ENCODE results near the gene RNF112.
A peak's percentile ranks its signal among the peaks of the same experiment; 100 is the strongest.

Gene RNF112

GRCh38 chr17:19388791-19389785 lies 21.9 kb upstream of the RNF112 start:
- peak; percentile 64 for DNase-seq

GRCh38 chr17:19390951-19391350 lies 20.1 kb upstream of the RNF112 start:
- no peak for DNase-seq

- no peak for DNase-seq
These were observed 19.6 kb upstream of the RNF112 start for GRCh38 chr17:19391432-19391831.

DNA sequence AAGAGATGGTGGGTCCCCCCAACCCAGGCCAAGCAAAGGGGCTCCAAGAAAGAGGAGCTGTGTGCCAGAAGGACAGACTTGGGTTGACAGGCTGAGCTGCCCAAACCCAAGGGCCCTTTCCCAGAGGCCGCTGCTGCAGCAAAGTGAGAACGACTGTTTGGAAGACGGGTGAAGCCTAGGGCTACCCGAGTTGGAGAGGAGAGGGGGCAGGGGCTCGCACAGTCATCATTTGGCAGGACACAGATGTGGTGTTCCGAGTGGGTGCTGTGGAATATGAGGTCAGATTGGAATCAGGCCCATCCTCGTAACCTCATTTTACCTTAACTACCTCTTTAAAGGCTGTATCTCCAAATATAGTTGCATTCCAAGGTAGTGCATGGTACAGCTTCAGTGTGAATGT lies 18.7 kb upstream of the RNF112 start:
- no peak for DNase-seq

DNA sequence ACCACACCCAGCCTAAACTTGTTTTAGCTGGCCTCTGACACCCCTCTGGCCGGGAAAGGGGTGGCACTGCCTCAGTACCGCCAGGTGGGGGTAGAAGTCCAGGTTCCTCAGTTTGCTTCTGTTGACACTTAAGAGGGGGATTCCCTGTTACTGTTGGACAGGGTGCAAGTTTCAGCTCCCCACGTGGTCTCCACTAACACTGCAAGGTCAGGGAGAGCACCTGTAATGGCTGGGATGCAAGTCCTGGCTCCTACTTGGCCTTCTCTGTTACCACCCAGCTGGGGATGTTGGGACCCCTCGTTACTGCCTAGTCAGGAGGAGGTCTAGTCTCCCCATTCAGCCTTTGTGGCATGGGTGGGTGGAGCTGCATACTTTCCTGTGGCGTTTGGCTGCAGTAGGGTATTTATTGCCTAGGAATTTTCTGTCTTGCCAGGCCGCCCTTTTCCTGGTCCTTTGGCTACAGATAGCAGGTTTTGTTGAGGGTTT lies 13.4 kb upstream of the RNF112 start:
- no peak for DNase-seq

DNA sequence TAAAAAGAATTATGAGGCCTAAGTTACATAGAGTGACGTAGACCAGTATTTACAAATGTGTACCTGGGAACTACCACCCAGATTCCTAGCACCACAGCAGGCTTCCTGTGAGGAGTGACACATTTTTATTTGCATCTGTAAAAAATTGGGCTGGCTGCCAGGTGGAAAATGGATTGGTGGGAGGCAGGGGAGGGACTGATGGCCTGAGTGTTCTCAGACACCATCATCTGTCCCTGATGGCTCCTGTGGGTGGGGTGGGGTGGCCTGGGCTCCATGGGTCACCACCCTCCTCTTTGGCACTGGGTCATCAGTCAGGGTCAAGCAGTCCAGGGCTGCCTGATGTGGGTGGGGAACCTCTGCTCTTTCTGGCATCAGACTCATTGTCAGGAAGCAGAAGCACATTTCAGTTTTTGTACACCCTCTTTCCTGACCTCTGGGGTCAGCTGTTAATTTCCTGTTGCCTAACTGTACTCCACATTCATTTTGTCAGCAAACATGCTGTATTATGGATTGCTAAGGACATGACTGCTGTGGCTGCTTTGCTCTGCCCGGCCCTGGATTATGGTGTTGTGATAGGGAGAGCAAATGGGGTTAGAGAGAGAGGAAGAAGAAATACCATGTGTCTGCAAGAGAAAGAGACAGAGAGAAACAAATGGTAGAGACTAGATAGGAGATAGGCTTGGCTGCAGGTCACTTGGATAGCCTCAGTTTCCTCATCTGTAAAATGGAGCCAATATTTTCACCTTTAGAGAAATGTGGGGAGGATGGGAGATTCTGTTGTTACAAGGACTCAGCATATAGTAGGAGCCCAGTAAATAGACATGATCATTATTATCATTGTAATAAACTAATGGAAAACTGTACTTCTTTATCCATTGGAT lies 12.5 kb upstream of the RNF112 start:
- DNase-seq, result no peak

DNA sequence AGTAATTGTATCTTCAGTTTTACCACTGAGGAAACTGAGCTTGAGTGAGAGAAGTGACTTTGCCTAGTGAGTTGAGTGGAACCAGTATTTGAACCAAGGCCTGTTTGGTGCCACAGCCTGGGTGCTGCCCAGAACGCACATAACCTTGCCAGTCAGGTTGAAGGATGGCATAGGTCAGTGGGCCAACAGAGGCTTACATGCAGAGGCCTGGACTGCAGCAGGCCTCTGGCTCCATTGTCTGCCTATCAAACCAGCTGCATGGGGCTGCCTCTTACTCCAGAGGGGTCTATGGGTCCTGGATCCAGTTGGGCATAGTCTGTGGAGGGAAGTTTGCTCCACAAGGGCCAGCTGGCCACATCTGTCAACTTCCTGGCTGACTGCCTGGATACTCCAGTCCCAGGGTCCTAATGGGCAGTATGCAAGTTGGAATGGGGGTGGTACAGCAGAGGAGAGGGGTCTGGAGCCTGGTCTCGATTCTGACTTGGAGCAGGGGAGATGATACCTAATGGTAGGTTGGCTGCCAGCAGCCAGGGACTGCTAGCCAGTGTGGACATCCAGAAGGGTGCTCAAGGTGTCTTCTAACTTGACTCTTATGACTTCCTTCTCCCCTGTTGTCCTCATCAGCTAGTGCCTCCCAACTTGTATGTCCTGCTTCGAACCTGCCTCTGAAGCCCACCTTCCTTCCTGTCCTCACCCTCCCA lies 11.1 kb upstream of the RNF112 start:
- no peak for DNase-seq

DNA sequence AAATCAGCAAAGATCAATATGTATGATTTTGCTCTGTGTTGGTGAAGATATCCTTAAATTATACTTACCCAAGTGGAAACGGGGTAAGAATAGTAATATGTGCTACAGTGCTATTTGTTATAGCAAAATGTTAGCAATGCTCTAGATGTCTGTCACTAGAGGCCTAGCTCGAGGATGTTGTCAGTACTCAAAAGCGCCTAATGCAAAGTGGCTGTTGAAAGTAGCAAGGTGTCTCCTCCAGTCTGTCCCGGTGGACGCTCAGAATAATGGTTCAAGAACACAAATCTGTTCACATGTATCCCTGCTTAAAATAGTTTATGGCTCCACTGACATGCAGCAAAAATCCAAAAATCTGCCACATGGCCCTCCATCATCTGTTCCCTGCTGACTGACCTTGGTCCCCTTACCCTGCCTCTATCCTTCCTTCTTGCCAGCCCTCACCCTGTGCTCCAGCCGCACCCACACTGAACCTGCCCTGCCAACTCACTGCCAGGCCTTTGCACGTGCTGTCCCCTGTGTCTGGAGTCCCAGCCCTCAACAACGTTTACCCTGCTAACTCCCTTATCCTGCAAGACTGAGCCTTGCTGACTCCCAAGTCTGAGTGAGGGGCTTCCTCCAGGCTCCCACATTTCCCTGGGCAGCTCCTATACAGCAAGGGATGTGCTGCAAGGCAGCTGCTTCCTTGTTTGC lies 9.6 kb upstream of the RNF112 start:
- no peak for DNase-seq

- DNase-seq, result no peak
These were observed 8.9 kb upstream of the RNF112 start for GRCh38 chr17:19402171-19402570.

DNA sequence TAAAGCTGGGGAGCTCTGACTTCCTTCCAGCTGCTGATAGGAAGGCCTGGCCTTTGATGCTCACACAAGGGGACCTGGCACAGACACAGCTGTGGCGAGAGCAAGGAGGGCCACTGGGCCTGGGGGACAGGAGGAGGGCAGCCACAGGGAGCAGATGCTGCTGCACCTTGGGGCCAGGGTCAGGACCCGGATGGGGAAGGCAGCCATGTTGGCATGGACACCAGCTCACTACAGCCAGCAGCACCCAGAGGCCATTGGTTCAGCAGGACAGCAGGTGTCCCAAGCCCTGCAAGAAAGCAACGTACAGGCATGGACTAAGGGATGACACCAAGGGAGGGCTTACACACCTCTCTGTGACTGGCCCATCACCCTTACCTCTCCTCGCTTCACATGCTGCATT lies 8.0 kb upstream of the RNF112 start:
- no peak for DNase-seq

DNA sequence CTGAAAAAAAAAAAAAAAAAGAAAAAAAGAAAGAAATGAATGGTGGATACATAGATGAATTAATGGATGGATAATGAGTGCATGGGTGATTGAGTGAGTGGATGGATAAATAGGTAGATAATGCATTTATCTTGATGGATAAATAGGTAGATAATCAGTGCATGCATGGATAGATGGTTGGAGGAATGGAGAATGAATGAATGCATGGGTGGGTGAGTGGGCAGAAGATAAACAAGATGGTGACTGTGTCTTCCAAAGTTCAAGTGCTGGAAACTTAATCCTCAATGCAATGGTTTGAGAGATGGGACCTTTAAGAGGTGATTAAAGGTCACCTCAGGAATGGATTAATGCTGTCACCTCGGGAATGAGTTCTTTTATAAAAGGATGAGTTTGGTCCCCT lies 6.8 kb upstream of the RNF112 start:
- no peak for DNase-seq

DNA sequence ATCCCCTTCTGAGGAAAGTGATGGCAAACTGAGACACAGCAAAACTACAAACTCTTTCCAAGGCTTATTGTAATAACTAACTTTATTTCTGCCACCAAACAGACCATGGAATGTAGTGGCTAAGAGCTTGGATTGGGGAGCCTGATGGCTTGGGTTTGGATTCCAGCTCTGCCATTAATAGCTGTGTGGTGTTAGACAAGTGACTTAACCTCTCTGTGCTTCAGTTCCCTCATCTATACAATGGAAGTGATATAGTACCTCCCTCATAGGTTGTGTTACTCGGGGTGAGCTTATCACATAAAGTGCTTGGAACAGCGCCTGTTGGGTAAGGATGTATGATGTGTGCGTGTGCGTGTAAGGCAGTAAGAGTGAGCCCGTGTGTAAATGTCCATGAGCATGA lies 5.9 kb upstream of the RNF112 start:
- no peak for DNase-seq

GRCh38 chr17:19407601-19408345 lies 3.3 kb upstream of the RNF112 start:
- DNase-seq, result no peak

DNA sequence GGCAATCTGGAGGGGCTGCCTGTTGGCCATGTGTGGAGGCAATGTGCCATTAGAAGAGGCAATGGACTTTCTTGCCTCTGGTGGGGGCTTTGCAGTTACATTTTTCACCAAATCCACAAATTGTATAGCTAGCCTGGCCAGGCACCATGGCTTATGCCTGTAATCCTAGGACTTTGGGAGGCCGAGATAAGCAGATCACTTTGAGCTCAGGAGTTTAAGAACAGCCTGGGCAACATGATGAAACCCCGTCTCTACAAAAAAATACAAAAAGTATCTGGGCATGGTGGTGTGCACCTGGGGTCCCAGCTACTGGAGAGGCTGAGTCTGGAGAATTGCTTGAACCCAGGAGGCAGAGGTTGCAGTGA lies 2.7 kb upstream of the RNF112 start:
- DNase-seq, result no peak

- DNase-seq, result no peak
These were observed 2.0 kb upstream of the RNF112 start for GRCh38 chr17:19409066-19409465.

GRCh38 chr17:19409509-19409908 lies 1.5 kb upstream of the RNF112 start:
- DNase-seq, result no peak

GRCh38 chr17:19410091-19410490 lies 941 bp upstream of the RNF112 start:
- peak; percentile 48 for DNase-seq

DNA sequence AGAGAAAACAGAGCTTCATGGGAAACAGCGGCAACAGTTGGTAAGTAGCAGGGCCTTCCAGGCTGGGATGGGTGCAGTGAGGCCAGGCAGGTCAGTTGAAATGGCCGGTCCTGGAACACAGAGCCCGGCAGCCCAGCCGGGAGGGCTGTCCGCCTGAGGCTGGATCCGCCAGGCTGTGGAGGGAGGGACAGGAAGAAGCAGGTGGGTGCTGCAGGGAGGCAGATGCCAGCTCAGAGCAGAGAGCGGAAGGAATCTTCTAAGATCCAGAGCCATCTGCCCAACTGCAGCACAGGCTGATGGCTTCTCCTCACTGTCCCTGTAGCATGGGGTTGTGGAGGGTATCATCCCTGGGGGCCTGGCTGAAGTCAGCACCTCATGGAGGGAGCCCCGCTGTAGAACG lies 599 bp downstream of the RNF112 start:
- DNase-seq, result no peak

GRCh38 chr17:19412510-19412909 lies 1.5 kb downstream of the RNF112 start:
- no peak for DNase-seq

DNA sequence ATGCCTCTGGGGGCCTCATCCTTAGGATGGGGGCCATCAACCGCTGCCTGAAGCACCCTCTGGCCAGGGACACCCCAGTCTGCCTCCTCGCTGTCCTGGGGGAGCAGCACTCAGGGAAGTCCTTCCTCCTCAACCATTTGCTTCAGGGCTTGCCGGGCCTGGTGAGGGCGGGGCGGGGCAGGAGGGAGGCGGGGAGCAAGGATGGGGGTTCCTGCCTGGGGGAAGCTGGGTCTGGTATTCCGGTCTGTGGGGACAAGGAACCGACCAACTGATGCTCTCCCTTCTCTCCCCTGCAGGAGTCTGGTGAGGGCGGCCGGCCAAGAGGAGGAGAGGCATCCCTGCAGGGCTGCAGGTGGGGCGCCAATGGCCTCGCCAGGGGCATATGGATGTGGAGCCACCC lies 2.0 kb downstream of the RNF112 start:
- DNase-seq, result no peak

DNA sequence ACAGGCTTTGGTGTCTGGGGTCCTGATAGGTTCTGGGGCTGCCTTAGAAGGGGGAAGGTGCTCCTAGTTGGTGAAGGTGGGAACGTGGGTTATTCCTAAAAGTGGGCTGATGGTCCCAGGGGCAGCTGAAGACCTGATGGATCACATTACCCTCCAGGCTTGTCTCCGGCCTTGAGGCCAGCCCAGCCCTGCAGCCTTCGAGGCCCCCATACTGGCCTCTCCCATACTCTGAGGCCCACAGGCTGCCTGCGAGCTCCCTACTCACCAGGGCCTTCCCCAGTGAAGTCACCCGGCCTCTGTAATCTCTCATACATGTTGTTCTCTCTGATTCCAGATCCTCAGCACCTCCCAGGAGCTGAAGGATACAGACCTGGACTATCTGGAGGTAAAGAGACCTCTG lies 2.7 kb downstream of the RNF112 start:
- no peak for DNase-seq

All from hematopoietic multipotent progenitor cell treated with erythropoietin and hydrocortisone succinate and interleukin-3 and kit ligand, for 6 days (in vitro differentiated cells).